Measurements from ENCODE around the gene PPP1R3G.

GRCh38 chr6:5046430-5046829, 38.7 kb upstream of the PPP1R3G start:
- TF ChIP-seq, protein P1, sequence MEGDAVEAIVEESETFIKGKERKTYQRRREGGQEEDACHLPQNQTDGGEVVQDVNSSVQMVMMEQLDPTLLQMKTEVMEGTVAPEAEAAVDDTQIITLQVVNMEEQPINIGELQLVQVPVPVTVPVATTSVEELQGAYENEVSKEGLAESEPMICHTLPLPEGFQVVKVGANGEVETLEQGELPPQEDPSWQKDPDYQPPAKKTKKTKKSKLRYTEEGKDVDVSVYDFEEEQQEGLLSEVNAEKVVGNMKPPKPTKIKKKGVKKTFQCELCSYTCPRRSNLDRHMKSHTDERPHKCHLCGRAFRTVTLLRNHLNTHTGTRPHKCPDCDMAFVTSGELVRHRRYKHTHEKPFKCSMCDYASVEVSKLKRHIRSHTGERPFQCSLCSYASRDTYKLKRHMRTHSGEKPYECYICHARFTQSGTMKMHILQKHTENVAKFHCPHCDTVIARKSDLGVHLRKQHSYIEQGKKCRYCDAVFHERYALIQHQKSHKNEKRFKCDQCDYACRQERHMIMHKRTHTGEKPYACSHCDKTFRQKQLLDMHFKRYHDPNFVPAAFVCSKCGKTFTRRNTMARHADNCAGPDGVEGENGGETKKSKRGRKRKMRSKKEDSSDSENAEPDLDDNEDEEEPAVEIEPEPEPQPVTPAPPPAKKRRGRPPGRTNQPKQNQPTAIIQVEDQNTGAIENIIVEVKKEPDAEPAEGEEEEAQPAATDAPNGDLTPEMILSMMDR (IDR thresholded peaks at IDR 0.05; ENCODE audit: insufficient read depth, low read depth, low read length): no peak
- no peak for TF ChIP-seq EZH2 (IDR thresholded peaks at IDR 0.05; ENCODE audit: insufficient read depth, low read length)

Measured in astrocyte (in vitro differentiated cells and primary cell).